ENCODE results near the gene PSAPL1. TPM values are rescaled to one million over a fixed set of nuclear protein-coding genes. Genes with fewer than 3 reads are reported as not detected.

The PSAPL1 gene
- total RNA-seq, 1 donor from 2014 or later = not detected

DNA sequence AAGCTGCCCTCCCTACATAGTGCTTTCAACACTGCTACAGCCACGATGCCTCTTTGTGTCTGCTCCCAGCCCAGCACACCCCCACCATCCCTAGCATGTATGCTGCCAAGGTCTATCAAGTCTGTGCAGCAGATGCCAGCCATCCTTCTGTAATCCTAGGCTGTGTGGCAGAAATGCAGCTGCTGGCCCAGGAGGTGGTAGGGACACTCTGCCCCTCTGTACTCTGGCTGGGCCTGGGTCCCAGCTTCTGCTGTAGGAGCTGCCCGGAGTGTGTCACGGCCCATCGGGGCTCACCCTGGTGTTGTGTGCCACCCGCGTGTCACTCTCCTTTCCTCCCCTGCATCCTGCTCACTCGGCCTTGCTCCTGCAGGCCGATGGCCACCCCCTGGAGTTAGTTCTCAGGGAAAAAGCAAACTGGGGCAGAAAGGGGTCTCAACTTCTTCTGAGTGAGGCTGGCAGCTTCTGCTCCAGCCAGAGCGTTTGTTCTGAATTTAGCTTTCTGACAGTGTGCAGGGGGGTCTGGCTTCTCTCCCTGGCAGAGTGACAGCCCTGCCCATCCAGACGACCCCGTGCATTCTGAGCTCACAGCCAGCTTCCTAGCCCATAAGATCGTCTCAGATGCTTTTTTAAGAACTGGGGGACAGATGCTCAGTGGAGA is 22.7 kb downstream of the PSAPL1 start:
- H3K4me1 Mint-ChIP-seq = no peaks in the 10 kb centered on the region
- ATAC-seq (ENCODE audit: low read depth) = no peak
- ChIA-PET POLR2A (no interaction called here), CTCF (no interaction called here)
- H3K36me3 Mint-ChIP-seq (ENCODE audit: low read depth) = no peaks in the 10 kb centered on the region
- peaks cover 16% of the 10 kb centered on the region for H3K9me3 Mint-ChIP-seq
- no peak for DNase-seq
- H3K27me3 Mint-ChIP-seq = peaks cover 3% of the 10 kb centered on the region
- H3K27ac Mint-ChIP-seq = no peak overlapping the region
- no peak overlapping the region for H3K4me3 Mint-ChIP-seq
- TF ChIP-seq, protein P1, sequence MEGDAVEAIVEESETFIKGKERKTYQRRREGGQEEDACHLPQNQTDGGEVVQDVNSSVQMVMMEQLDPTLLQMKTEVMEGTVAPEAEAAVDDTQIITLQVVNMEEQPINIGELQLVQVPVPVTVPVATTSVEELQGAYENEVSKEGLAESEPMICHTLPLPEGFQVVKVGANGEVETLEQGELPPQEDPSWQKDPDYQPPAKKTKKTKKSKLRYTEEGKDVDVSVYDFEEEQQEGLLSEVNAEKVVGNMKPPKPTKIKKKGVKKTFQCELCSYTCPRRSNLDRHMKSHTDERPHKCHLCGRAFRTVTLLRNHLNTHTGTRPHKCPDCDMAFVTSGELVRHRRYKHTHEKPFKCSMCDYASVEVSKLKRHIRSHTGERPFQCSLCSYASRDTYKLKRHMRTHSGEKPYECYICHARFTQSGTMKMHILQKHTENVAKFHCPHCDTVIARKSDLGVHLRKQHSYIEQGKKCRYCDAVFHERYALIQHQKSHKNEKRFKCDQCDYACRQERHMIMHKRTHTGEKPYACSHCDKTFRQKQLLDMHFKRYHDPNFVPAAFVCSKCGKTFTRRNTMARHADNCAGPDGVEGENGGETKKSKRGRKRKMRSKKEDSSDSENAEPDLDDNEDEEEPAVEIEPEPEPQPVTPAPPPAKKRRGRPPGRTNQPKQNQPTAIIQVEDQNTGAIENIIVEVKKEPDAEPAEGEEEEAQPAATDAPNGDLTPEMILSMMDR (IDR thresholded peaks at IDR 0.05) = no peak
- intact Hi-C loops (cut with micrococcal nuclease) = no loop called here

DNA sequence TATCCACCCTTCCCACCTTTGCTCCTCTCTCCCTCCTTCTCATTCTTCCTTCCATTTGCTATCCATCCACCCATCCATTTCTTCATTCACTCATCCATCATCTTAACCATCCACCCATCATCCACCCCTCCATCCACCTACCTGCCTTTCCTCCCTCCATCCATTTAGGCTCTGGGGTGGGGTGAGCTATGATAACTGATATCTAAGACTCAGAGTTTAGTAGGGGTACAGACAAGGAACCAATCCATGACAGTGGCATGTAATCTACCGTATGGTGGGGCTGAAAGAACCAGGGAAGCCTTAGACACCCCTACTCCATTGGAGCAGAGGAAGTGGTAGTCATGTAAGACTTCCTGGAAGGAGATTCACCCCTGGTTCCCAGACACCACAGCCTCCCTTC is 23.2 kb downstream of the PSAPL1 start:
- ChIA-PET CTCF (no interaction called here), POLR2A (no interaction called here)
- Mint-ChIP-seq H3K4me3 (no peak overlapping the region), H3K27me3 (peaks cover 3% of the 10 kb centered on the region), H3K36me3 (ENCODE audit: low read depth) (no peaks in the 10 kb centered on the region), H3K9me3 (peaks cover 17% of the 10 kb centered on the region), H3K4me1 (no peaks in the 10 kb centered on the region), H3K27ac (no peak overlapping the region)
- DNase-seq = no peak
- intact Hi-C loops (cut with micrococcal nuclease) = no loop called here
- ATAC-seq (ENCODE audit: low read depth) = no peak
- TF ChIP-seq, protein P1 (IDR thresholded peaks at IDR 0.05) = no peak

DNA sequence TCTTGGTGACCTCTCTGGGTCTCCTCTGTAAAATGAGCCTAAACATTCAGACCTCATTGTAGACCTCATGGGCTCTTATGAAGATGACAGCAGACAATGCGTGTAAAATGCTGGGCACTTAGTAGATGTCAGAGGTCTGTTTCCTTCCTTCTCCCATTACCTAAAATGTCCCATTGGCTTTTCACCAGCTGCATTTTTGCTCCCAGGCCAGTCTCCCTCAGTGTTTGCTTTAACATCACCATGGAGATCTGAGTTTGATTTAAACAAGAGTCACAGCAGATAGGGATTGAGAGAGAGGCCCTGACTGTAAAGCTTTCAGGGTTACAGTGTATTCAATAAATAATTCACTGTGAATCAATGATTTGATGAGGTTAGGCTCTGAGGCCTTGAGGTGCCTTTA is 24.3 kb downstream of the PSAPL1 start:
- Mint-ChIP-seq H3K4me3 (no peak overlapping the region), H3K9me3 (peaks cover 22% of the 10 kb centered on the region), H3K4me1 (no peaks in the 10 kb centered on the region), H3K36me3 (ENCODE audit: low read depth) (no peaks in the 10 kb centered on the region), H3K27ac (no peak overlapping the region), H3K27me3 (peaks cover 3% of the 10 kb centered on the region)
- TF ChIP-seq, protein P1 (IDR thresholded peaks at IDR 0.05) = no peak
- intact Hi-C loops (cut with micrococcal nuclease) = no loop called here
- ATAC-seq (ENCODE audit: low read depth) (no peak), DNase-seq (no peak)
- POLR2A ChIA-PET = no interaction called here
- CTCF ChIA-PET = no interaction called here

DNA sequence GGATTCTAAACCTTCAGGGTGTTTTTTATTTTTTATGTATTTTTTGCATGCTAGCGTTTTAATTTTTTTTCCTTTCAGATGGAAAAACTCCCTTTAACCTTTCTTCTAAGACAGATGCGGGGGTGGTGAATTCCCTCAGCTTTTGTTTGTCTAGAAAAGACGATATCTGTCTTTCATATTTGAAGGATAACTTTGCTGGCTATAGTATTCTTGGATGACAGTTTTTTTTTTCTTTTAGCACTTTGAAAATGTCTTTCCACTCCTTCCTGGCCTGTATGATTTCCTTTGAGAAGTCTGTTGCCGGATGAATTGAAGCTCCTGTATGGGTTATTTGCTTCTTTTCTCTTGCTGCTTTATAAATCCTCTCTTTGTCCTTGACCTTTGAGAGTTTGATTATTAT is 26.6 kb downstream of the PSAPL1 start:
- H3K4me1 Mint-ChIP-seq = no peaks in the 10 kb centered on the region
- TF ChIP-seq, protein P1 (IDR thresholded peaks at IDR 0.05) = no peak
- ATAC-seq (ENCODE audit: low read depth) = no peak
- intact Hi-C loops (cut with micrococcal nuclease) = no loop called here
- H3K36me3 Mint-ChIP-seq (ENCODE audit: low read depth) = no peaks in the 10 kb centered on the region
- CTCF ChIA-PET = no interaction called here
- POLR2A ChIA-PET = no interaction called here
- peaks cover 28% of the 10 kb centered on the region for H3K9me3 Mint-ChIP-seq
- H3K4me3 Mint-ChIP-seq = no peak overlapping the region
- no peaks in the 10 kb centered on the region for H3K27me3 Mint-ChIP-seq
- no peak overlapping the region for H3K27ac Mint-ChIP-seq
- DNase-seq = no peak

DNA sequence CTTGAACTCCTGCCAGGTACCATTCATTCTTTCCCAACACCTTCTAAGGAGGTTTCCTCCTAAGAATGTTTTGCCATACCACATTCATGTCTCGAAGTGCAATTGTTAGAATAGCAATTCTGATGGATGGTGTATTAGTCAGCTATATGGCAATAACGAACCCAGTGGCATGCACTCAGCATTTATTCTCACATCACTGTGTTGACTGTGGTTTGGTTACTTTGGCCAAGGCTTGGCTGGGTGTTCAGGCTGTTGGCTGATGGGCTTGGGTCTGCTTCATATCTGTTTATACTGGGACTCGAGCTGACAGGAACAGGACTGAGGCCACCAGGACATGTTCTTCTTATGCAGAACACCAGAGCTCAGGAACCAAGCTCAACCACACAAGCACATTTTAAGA is 31.7 kb downstream of the PSAPL1 start:
- no peak for ATAC-seq (ENCODE audit: low read depth)
- intact Hi-C loops (cut with micrococcal nuclease) = no loop called here
- Mint-ChIP-seq H3K27me3 (no peaks in the 10 kb centered on the region), H3K4me1 (no peaks in the 10 kb centered on the region), H3K27ac (no peak overlapping the region), H3K9me3 (peaks cover 23% of the 10 kb centered on the region), H3K36me3 (ENCODE audit: low read depth) (no peaks in the 10 kb centered on the region), H3K4me3 (no peak overlapping the region)
- CTCF ChIA-PET = no interaction called here
- no peak for DNase-seq
- POLR2A ChIA-PET = no interaction called here
- TF ChIP-seq, protein P1 (IDR thresholded peaks at IDR 0.05) = no peak
